ENCODE results near the gene NLK. TPM values are rescaled to one million over a fixed set of nuclear protein-coding genes. Genes with fewer than 3 reads are reported as not detected.

NLK gene
- total RNA-seq, 1 donor from 2014 or later, result 26.0 TPM

Other genes with a start within 250 kb of the NLK start
- 0.66 and 0.91 TPM in 2 replicates for gene NOS2, start 242.1 kb upstream of the NLK start, total RNA-seq
- gene LYRM9, start 149.3 kb upstream of the NLK start, total RNA-seq, result 4.3 and 6.5 TPM in 2 replicates

All from neural crest cell (in vitro differentiated cells).